SK-N-SH treated with all-trans-retinoic acid at 6 μM for 48 hours (cell line): ENCODE measurements around the gene IFITM1.

Experiments used
- ATAC-seq: fragments of 200-7000 bp; cut with Tn5 transposase; 3 replicates; pipeline ENCODE4 v1.9.1; 2020; ENCODE audit warnings: mild to moderate bottlenecking, moderate library complexity
- BACH2 ChIP-seq: fragments of 250-450 bp; sonication (Bioruptor Pico); IDR thresholded peaks from 2 replicates; pipeline ENCODE4 v1.9.0; 2021; ENCODE audit warnings: mild to moderate bottlenecking, borderline replicate concordance
- CREB5 ChIP-seq: fragments of 250-450 bp; sonication (Bioruptor Pico); IDR thresholded peaks from 2 replicates; pipeline ENCODE4 v1.5.1; 2020; ENCODE audit warnings: low read depth, mild to moderate bottlenecking, moderate library complexity
- CSDC2 ChIP-seq: fragments of 250-450 bp; sonication (Bioruptor Pico); IDR thresholded peaks from 2 replicates; pipeline ENCODE4 v1.5.0; 2020; ENCODE audit warnings: mild to moderate bottlenecking, moderate library complexity
- CSRNP3 ChIP-seq: fragments of 250-450 bp; sonication (Bioruptor Pico); IDR thresholded peaks from 2 replicates; pipeline ENCODE4 v1.5.1; 2021; ENCODE audit warnings: mild to moderate bottlenecking, moderate library complexity
- ESRRG ChIP-seq: fragments of 250-450 bp; sonication (Bioruptor Pico); IDR thresholded peaks from 2 replicates; pipeline ENCODE4 v1.6.1; 2021; ENCODE audit warnings: mild to moderate bottlenecking
- GLIS3 ChIP-seq: fragments of 250-450 bp; sonication (Bioruptor Pico); IDR thresholded peaks from 2 replicates; pipeline ENCODE4 v1.5.0; 2020; ENCODE audit warnings: mild to moderate bottlenecking, moderate library complexity
- ISL1 ChIP-seq: fragments of 250-450 bp; sonication (Bioruptor Pico); IDR thresholded peaks from 2 replicates; pipeline ENCODE4 v2.1.2; 2022; ENCODE audit warnings: mild to moderate bottlenecking, moderate library complexity
- OSR1 ChIP-seq: fragments of 250-450 bp; sonication (Bioruptor Pico); IDR thresholded peaks from 2 replicates; pipeline ENCODE4 v1.8.0; 2022; ENCODE audit warnings: moderate library complexity, mild to moderate bottlenecking, inconsistent platforms
- PATZ1 ChIP-seq: fragments of 250-450 bp; sonication (Bioruptor Pico); IDR thresholded peaks from 2 replicates; pipeline ENCODE4 v1.8.0; 2020; ENCODE audit warnings: mild to moderate bottlenecking, moderate library complexity, borderline replicate concordance
- POU6F1 ChIP-seq: fragments of 250-450 bp; sonication (Bioruptor Pico); IDR thresholded peaks from 2 replicates; pipeline ENCODE4 v1.8.0; 2021; ENCODE audit warnings: low read depth, mild to moderate bottlenecking, moderate library complexity, borderline replicate concordance
- PPARA ChIP-seq: fragments of 250-450 bp; sonication (Bioruptor Pico); IDR thresholded peaks from 2 replicates; pipeline ENCODE4 v1.5.0; 2020; ENCODE audit warnings: mild to moderate bottlenecking, borderline replicate concordance
- RARB ChIP-seq: fragments of 250-450 bp; sonication (Bioruptor Pico); IDR thresholded peaks from 2 replicates; pipeline ENCODE4 v1.8.0; 2021; ENCODE audit warnings: mild to moderate bottlenecking, moderate library complexity
- SNAI2 ChIP-seq: fragments of 250-450 bp; sonication (Bioruptor Pico); IDR thresholded peaks from 2 replicates; pipeline ENCODE4 v1.5.0; 2020; ENCODE audit warnings: mild to moderate bottlenecking, moderate library complexity
- TCF4 ChIP-seq: fragments of 250-450 bp; sonication (Bioruptor Pico); IDR thresholded peaks from 2 replicates; pipeline ENCODE4 v1.8.0; 2021; ENCODE audit warnings: mild to moderate bottlenecking, moderate library complexity, borderline replicate concordance
- TOX ChIP-seq: fragments of 250-450 bp; sonication (Bioruptor Pico); IDR thresholded peaks from 2 replicates; pipeline ENCODE4 v1.8.0; 2021; ENCODE audit warnings: mild to moderate bottlenecking, moderate library complexity, borderline replicate concordance
- TSHZ2 ChIP-seq: fragments of 250-450 bp; sonication (Bioruptor Pico); IDR thresholded peaks from 2 replicates; pipeline ENCODE4 v1.5.0; 2020; ENCODE audit warnings: mild to moderate bottlenecking, moderate library complexity
- ZC3H10 ChIP-seq: fragments of 250-450 bp; sonication (Bioruptor Pico); IDR thresholded peaks from 2 replicates; pipeline ENCODE4 v1.5.1; 2021; ENCODE audit warnings: mild to moderate bottlenecking, moderate library complexity
- ZFP3 ChIP-seq: fragments of 250-450 bp; sonication (Bioruptor Pico); IDR thresholded peaks from 2 replicates; pipeline ENCODE4 v1.5.0; 2020; ENCODE audit warnings: mild to moderate bottlenecking, moderate library complexity
- ZFP30 ChIP-seq: fragments of 450-650 bp; formaldehyde crosslinking; IDR thresholded peaks from 2 replicates; pipeline ENCODE4 v1.5.0; 2022; ENCODE audit warnings: mild to moderate bottlenecking, moderate library complexity
- ZNF565 ChIP-seq: fragments of 450-650 bp; formaldehyde crosslinking; conservative IDR thresholded peaks from 2 replicates; pipeline ENCODE4 v1.5.0; 2020; ENCODE audit warnings: low read depth, mild to moderate bottlenecking, moderate library complexity
- ZNF70 ChIP-seq: fragments of 450-650 bp; formaldehyde crosslinking; IDR thresholded peaks from 2 replicates; pipeline ENCODE4 v1.5.0; 2020; ENCODE audit warnings: mild to moderate bottlenecking, moderate library complexity
- ZNF8 ChIP-seq: fragments of 450-650 bp; formaldehyde crosslinking; IDR thresholded peaks from 2 replicates; pipeline ENCODE4 v1.5.0; 2020; ENCODE audit warnings: mild to moderate bottlenecking, moderate library complexity

Gene IFITM1

GRCh38 chr11:336659-337198 lies 22.9 kb downstream of the IFITM1 start:
- no peak for ATAC-seq
- TF ChIP-seq PPARA (CRISPR knock-in tag) (no peak), SNAI2 (CRISPR knock-in tag) (no peak), CREB5 (no peak), GLIS3 (no peak), ZFP3 (CRISPR knock-in tag) (no peak), ZNF70 (CRISPR knock-in tag) (no peak), ZNF8 (CRISPR knock-in tag) (no peak), TOX (CRISPR knock-in tag) (no peak), CSDC2 (CRISPR knock-in tag) (no peak), TSHZ2 (CRISPR knock-in tag) (no peak), OSR1 (CRISPR knock-in tag) (no peak), TCF4 (CRISPR knock-in tag) (no peak), ESRRG (no peak), ZNF565 (CRISPR knock-in tag) (no peak), ISL1 (CRISPR knock-in tag) (no peak)
- TF ChIP-seq, all 23 proteins: peak for 0

GRCh38 chr11:337711-338110 lies 23.9 kb downstream of the IFITM1 start:
- TF ChIP-seq TOX (CRISPR knock-in tag), result no peak
- no peak for TF ChIP-seq ZNF70 (CRISPR knock-in tag)
- TF ChIP-seq TCF4 (CRISPR knock-in tag), result no peak
- TF ChIP-seq ISL1 (CRISPR knock-in tag), result no peak
- TF ChIP-seq ZFP30, result no peak
- TF ChIP-seq BACH2 (CRISPR knock-in tag), result no peak
- no peak for TF ChIP-seq PPARA (CRISPR knock-in tag)
- no peak for TF ChIP-seq RARB (CRISPR knock-in tag)
- no peak for TF ChIP-seq SNAI2 (CRISPR knock-in tag)
- TF ChIP-seq POU6F1 (CRISPR knock-in tag), result no peak
- TF ChIP-seq ZC3H10, result no peak
- no peak for TF ChIP-seq OSR1 (CRISPR knock-in tag)
- no peak for TF ChIP-seq CREB5
- TF ChIP-seq CSDC2 (CRISPR knock-in tag), result no peak
- no peak for TF ChIP-seq CSRNP3 (CRISPR knock-in tag)
- TF ChIP-seq, all 23 proteins: peak for 0
- no peak for ATAC-seq

GRCh38 chr11:339963-340362 lies 26.1 kb downstream of the IFITM1 start:
- no peak for ATAC-seq
- no peak for TF ChIP-seq BACH2 (CRISPR knock-in tag)
- no peak for TF ChIP-seq SNAI2 (CRISPR knock-in tag)
- TF ChIP-seq TSHZ2 (CRISPR knock-in tag), result no peak
- no peak for TF ChIP-seq PATZ1
- TF ChIP-seq POU6F1 (CRISPR knock-in tag), result no peak
- no peak for TF ChIP-seq PPARA (CRISPR knock-in tag)
- TF ChIP-seq ZFP3 (CRISPR knock-in tag), result no peak
